HCT116 (cell line): Measurements from ENCODE around the gene ISCU.

ENCODE experiments used
- EZH2 ChIP-seq: fragments of 200-600 bp; sonication (generic); IDR thresholded peaks from 2 replicates; pipeline ENCODE4 v1.6.1; 2017; ENCODE audit warnings: antibody characterized with exemption, mixed run types
- RAD21 ChIP-seq: IDR thresholded peaks from 2 replicates; pipeline ENCODE4 v1.6.1; 2012; ENCODE audit warnings: low read depth, mild to moderate bottlenecking

DNA sequence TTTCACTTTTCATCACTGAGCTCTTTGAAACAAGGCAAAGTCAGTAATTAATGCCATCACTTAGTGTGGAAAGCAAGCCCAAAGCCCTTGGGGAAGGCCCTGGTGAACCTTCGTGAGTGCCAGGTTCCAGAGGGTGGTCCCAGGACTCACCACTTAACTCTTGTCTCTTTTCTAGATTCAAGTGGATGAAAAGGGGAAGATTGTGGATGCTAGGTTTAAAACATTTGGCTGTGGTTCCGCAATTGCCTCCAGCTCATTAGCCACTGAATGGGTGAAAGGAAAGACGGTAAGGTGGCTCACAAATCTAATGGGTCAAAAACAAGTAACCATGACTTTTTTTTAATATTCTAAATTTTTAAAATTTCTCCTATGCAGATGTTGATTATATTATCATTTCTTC is 2.8 kb downstream of the ISCU start:
- TF ChIP-seq RAD21 (no peak), EZH2 (no peak)
